Ishikawa (cell line): Measurements from ENCODE around the gene MGMT.
A peak's percentile ranks its signal among the peaks of the same experiment; 100 is the strongest.

Source experiments
- CEBPB ChIP-seq: IDR thresholded peaks from 2 replicates; pipeline ENCODE4 v1.6.1; 2012
- CREB1 ChIP-seq: IDR thresholded peaks from 2 replicates; pipeline ENCODE4 v1.6.1; 2012; ENCODE audit warnings: low read depth
- EGR1 ChIP-seq: IDR thresholded peaks from 2 replicates; pipeline ENCODE4 v1.6.1; 2012
- EP300 ChIP-seq: IDR thresholded peaks from 2 replicates; pipeline ENCODE4 v1.6.1; 2012; ENCODE audit warnings: borderline replicate concordance
- FOXM1 ChIP-seq: IDR thresholded peaks from 2 replicates; pipeline ENCODE4 v1.6.1; 2012; ENCODE audit warnings: low read depth, borderline replicate concordance
- MAX ChIP-seq: IDR thresholded peaks from 2 replicates; pipeline ENCODE4 v1.6.1; 2012
- NFIC ChIP-seq: IDR thresholded peaks from 2 replicates; pipeline ENCODE4 v1.6.1; 2012
- RAD21 ChIP-seq: IDR thresholded peaks from 2 replicates; pipeline ENCODE4 v1.6.1; 2012; ENCODE audit warnings: low read depth
- TAF1 ChIP-seq: IDR thresholded peaks from 2 replicates; pipeline ENCODE4 v1.6.1; 2012; ENCODE audit warnings: low read depth, mild to moderate bottlenecking
- TCF12 ChIP-seq: IDR thresholded peaks from 2 replicates; pipeline ENCODE4 v1.6.1; 2012; ENCODE audit warnings: low read depth
- TEAD4 ChIP-seq: IDR thresholded peaks from 2 replicates; pipeline ENCODE4 v1.6.1; 2012
- USF1 ChIP-seq: IDR thresholded peaks from 2 replicates; pipeline ENCODE4 v1.6.1; 2012
- YY1 ChIP-seq: IDR thresholded peaks from 2 replicates; pipeline ENCODE4 v1.6.1; 2012; ENCODE audit warnings: low read depth
- ZBTB7A ChIP-seq: IDR thresholded peaks from 2 replicates; pipeline ENCODE4 v1.6.1; 2012; ENCODE audit warnings: low read depth
- TF ChIP-seq, protein P1 (sequence below): IDR thresholded peaks from 2 replicates; pipeline ENCODE4 v1.6.1; 2012; ENCODE audit warnings: low read depth, mild to moderate bottlenecking

The MGMT gene

DNA sequence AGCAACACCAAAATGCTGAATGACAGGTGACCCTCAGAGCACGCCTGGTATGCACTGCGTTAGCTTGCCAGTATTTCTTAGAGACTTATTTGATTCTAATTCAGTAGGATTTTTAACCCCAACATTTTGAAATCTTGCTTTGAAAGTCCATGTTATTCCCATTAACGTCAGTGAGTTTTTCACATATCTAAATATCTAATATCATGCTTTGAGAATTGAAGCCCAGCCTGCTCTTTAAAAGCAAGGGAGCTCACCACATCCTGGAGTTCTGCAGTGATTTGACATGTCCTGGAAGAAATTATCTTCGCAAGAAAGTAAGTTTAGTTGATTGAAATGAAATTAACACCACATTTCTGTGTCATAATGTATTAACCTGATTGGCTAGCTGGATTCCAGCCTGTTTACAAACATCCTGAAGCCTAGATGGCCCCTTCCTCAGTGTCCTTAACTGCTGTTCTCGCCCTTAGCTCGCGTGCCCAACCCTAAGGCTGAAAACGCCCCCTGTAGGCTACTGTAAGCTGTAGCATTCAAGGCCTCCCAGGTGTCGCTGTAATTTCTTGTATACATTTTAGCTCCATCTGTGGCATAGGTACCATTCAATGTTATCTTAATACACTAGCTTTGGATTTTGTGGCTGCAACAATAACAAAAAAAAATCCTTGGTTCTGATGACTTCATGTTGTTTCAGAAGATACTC is 191.5 kb downstream of the MGMT start:
- no peak for TF ChIP-seq TEAD4
- peak; percentile 55 for TF ChIP-seq RAD21

DNA sequence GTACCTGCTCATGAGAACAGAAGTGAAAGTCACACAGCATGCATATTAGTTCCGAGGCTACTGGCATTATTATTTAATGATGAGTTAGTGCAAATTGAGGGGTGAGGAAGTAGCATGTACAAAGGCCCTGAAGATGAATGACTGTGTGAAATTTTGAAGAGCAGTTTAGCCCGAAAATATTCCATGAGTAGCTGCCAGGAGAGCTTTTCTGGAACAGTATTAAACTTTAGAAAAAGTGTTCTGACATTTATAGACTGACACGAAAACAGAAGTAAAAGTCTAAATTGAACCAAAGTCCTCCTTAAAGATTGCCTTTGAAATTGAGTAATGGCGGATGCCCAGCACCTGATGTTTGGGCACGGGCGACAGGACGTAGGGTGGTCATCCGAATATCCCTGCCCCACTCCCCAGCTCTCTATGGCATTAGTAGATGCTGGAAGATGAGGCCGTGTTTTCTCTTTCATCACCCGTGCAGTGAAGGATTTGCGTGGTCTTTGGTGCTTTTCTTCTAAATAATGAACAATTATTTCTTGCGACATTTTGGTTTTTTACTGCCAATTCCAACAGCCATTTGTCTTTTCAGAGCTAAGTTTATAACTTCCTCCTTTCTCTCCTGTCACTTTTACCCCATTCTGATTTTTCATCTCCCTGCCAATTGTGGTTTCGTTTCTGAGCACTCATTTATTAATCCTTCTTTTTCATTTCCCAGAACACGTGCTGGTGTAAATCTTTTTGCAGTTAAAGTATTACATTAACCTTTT is 192.6 kb downstream of the MGMT start:
- TF ChIP-seq TEAD4, result no peak
- no peak for TF ChIP-seq CREB1
- no peak for TF ChIP-seq EP300
- TF ChIP-seq FOXM1, result no peak
- no peak for TF ChIP-seq EGR1

DNA sequence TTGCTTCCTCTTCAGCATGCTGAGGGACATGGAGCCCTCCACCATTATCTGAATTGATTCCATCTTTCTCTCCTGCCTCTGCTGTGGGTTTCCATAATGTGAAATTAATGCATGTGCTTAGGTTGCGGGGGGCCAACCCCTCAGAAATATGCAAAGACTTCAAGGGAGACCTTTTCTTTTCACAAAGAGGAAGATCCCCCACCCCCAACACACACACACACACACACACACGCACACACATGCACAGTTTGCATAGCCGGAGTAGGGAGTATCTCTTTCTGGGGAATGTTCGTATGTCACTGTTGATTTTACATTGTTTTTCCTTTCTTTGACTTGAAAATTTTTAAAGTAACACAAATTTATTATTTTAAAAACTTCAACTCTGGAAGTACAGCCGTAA is 193.5 kb downstream of the MGMT start:
- no peak for TF ChIP-seq TAF1
- no peak for TF ChIP-seq TCF12
- TF ChIP-seq MAX, result no peak
- TF ChIP-seq EP300, result no peak
- no peak for TF ChIP-seq EGR1
- no peak for TF ChIP-seq CREB1
- no peak for TF ChIP-seq NFIC
- no peak for TF ChIP-seq ZBTB7A
- TF ChIP-seq, protein P1, sequence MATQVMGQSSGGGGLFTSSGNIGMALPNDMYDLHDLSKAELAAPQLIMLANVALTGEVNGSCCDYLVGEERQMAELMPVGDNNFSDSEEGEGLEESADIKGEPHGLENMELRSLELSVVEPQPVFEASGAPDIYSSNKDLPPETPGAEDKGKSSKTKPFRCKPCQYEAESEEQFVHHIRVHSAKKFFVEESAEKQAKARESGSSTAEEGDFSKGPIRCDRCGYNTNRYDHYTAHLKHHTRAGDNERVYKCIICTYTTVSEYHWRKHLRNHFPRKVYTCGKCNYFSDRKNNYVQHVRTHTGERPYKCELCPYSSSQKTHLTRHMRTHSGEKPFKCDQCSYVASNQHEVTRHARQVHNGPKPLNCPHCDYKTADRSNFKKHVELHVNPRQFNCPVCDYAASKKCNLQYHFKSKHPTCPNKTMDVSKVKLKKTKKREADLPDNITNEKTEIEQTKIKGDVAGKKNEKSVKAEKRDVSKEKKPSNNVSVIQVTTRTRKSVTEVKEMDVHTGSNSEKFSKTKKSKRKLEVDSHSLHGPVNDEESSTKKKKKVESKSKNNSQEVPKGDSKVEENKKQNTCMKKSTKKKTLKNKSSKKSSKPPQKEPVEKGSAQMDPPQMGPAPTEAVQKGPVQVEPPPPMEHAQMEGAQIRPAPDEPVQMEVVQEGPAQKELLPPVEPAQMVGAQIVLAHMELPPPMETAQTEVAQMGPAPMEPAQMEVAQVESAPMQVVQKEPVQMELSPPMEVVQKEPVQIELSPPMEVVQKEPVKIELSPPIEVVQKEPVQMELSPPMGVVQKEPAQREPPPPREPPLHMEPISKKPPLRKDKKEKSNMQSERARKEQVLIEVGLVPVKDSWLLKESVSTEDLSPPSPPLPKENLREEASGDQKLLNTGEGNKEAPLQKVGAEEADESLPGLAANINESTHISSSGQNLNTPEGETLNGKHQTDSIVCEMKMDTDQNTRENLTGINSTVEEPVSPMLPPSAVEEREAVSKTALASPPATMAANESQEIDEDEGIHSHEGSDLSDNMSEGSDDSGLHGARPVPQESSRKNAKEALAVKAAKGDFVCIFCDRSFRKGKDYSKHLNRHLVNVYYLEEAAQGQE, result no peak
- no peak for TF ChIP-seq YY1

DNA sequence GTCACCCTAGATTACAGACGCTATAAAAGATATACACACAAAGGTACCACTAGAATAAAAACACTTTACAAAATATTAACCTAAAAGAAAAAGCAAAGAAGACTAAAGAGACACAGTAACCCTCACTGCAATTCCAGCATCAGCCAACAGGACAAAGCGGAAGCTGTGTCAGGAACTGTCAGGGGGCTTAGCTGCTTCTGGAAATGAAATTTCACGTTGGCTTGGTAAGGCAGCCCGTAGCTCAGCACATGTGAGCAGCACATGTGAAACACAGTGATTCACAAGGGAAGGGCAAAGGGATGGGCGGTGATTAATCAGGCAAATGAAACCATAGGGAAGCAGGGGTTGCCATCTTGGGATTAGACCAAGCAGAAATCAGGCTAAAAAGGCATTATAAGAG is 195.4 kb downstream of the MGMT start:
- TF ChIP-seq USF1 (no peak), CREB1 (no peak), NFIC (no peak), YY1 (no peak), TAF1 (no peak), CEBPB (no peak), EP300 (no peak)
- TF ChIP-seq, protein P1, result no peak

DNA sequence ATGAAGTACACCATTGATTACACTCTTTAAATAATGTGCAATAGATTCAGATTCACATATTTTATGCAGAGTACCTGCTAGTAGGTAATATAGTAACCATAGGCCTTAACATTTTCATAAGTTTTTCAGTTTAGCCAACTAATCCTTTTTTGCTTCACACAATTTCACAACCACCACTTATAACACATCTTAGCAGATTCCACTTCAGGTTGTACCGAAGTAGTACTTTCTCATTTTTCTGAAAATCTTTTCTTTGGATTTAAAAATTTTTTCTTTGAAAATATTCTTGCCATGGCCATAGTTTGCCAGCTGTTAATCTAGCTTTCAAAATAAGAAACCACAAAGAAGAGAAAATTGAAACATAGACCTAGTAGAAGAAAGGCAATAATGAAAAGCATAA is 203.1 kb downstream of the MGMT start:
- TF ChIP-seq MAX (no peak), EP300 (no peak), TAF1 (no peak), FOXM1 (no peak), USF1 (no peak)

GRCh38 chr10:129673292-129673691 is 206.3 kb downstream of the MGMT start:
- no peak for TF ChIP-seq EP300
- TF ChIP-seq USF1, result no peak
- no peak for TF ChIP-seq CEBPB
- no peak for TF ChIP-seq CREB1
- no peak for TF ChIP-seq EGR1
- TF ChIP-seq, protein P1, result no peak
- TF ChIP-seq TEAD4, result no peak
- TF ChIP-seq TCF12, result no peak
- no peak for TF ChIP-seq RAD21
- no peak for TF ChIP-seq ZBTB7A
